Putamen (tissue), 1 donor: ENCODE data around the gene EPG5.
"Not testable (repeated sequence)": the region's sequence is repeated elsewhere in the genome, so short reads cannot be mapped to it uniquely, and the experiment has no call there.

Experiments used
- DNase-seq: peaks from one replicate; pipeline ENCODE4 v3.0.0-alpha.2; 2016; ENCODE audit warnings: low spot score

Gene EPG5

DNA sequence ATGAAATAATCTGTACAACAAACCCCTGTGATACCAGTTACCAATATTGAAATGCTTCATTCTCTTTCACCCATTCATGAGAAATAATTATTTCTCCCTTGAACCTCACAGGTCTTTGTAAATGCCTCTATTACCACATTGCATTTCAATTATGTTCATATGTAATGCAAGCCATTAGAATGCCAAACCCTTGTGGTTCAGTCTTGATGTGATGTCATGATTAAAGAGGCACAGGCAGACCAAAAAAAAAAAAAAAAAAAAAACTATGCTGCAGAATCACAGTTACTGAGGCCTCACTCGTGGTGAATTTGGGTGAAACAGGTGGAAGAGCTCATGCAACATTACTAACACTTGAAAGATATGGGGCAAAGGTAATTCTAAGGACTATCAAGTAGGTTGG is 9.4 kb upstream of the EPG5 start:
- DNase-seq, result no peak

DNA sequence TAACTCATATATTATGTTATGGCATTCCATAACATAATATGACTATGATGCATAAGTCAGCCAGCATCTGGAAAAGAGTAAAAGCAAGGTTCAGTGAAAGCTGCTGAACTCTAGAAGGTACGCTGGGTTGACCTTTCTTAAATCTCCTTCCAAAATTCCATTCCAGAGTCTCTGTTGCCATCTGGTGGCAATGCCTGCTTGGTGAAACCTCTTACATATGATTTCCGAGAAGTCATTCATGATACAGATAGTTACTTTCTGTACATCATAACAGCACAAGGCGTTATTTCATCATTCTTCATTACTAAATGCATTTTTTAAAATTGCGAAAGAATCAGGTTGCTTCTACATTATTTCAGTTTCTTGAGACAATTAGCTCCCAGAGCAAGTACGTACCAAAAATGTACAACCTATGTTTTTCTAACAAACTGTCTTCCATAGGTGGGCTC is 7.0 kb upstream of the EPG5 start:
- DNase-seq, result peak; percentile 47

DNA sequence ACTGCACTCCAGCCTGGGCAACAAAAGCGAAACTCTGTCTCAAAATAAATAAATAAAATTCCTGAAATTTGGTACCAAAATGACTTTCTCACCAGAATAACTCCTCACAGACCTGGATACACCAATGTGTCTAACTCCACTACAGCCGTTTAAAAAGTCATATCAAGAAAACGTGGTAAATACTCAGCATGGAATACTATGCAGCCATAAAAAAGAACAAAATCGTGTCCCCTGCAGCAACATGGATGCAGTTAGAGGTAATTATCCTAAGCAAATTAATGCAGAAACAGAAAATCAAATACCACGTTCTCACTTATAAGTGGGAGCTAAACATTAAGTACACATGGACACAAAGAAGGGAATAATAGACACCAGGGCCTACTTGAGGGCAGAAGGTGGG is 2.2 kb downstream of the EPG5 start:
- not testable (repeated sequence) for DNase-seq

DNA sequence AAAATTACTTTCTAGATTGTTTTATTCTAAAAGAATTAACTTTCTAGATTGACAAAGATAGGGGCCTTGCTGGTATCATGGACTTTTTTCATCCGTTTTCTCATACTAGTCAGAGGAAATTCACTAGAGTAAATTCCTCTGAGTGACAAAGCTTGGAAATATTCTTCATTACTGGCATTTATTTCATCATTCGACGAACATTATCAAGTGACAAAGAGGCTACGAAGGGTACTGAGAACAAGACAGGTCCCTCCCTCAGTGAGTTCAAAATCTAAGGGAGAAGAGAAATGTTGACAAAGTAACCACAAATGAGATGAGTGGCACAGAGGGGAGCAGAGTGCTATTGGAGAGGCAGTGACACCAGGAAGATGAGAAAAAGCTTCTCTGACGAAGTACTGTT is 4.3 kb downstream of the EPG5 start:
- no peak for DNase-seq

DNA sequence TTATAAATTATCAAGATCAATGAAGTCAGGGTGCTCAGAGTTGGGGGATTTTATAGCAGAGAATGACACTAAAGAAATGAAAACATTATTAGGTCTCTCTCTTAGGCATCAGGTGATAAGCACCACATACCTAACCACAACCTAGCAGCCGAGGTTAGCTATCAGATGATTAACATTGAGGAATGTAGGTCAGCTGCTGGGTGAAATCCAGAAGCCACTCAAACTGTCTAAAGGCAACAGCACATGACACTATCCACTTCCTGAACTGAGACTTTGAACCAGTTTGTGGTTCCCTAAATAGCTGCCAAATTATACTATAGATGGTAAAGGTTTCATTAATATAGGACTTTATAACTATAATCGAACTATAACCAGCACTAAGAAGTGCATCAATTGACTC is 4.7 kb downstream of the EPG5 start:
- no peak for DNase-seq

DNA sequence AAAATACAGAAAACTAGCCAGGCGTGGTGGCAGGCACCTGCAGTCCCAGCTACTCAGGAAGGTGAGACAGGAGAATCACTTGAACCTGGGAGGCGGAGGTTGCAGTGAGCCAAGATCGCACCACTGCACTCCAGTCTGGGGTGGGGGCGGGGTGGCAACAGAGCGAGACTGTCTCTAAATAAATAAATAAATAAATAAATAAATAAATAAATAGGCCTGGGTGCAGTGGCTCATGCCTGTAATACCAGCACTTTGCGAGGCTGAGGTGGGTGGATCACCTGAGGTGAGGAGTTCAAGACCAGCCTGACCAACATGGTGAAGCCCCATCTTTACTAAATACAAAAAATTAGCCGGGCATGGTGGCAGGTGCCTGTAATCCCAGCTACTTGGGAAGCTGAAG is 7.6 kb downstream of the EPG5 start:
- DNase-seq, result not testable (repeated sequence)

DNA sequence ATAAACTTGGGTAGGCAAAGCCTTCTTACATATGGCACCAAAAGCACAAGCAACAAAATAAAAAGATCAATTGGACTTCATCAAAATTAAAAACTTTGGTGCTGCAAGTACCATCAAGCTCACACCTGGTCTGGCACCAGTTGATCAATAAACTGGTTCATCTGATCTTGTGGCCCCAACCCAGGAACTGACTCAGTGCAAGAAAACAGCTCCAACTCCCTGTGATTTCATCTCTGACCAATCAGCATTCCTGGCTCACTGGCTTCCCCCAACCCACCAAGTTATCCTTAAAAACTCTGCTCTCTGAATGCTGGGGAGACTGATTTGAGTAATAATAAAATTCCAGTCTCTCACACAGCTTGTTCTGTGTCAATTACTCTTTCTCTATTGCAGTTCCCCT is 8.4 kb downstream of the EPG5 start:
- DNase-seq, result no peak

DNA sequence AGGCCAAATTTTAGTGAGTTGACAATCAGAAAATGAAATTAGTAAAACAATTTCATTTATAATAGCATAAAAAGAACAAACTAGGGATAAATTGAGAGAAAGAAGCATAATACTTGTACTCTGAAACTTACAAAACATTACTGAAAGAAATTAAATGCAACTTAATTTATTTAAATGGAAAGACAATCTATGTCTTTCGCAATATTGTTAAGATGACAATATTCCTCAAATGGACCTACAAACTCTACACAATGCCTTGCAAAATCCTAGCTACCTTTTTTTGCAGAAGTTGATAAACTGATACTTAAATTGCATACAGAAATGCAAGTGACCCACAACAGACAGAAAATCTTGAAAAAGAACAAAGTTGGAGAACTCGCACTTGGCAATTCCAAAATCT is 9.1 kb downstream of the EPG5 start:
- no peak for DNase-seq

DNA sequence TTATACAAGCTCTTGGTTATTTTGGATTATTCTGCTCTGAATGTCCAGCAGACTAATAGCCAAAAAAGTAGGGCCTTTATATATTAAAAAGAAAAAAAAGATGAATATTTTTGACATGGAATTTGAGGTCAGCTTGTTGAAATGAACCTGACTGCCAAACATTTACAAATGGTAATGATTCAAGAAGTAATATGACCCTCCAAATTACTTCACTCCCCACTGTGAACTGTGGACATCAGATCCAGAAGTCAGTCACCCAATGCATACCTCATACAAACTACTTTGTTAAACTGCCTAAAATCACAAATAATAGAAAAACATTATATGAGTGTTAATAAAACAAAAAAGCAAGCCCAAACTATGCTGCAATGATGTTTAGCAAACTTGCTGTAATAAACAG is 10.0 kb downstream of the EPG5 start:
- no peak for DNase-seq

DNA sequence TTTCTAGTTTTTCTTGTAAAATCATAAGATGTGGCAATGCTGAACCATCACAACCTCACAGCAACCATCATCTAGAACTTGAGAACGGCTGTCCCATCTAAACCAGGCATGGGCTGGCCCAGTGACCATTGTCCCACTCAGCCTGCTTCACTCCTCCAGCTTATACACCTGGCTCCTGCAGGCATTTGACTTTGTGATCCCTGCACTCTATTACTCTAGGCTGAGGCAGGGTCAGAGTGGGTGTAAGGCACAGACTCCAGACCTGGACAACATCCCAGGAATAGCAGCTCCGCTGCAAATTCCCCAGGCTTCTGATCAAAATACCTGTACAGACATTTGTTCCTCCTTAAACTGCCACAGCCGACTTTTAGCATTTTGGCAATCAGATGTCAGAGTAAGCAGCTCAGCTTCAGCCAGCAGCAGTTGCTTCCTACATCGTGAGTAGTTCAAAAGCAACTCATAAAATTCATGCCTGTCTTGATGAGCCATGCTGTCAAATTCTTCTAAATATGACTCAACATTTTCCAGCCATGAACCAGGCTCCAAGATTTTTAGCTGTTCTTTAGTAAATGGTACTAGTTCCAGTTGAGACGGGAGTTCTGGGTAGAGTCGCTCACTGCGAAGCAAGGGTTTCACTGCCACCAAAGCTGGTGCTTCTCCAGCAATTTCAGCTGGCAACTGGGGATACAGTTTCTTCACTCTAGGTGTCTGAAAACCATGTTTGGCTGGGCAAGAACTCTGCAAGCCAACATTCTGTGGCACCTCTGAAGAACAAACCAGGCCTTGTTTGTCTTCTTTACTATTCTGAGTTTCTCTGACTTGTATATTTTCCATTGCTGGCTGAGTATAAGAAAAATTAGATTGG is 12.8 kb downstream of the EPG5 start:
- DNase-seq, result peak; percentile 70

DNA sequence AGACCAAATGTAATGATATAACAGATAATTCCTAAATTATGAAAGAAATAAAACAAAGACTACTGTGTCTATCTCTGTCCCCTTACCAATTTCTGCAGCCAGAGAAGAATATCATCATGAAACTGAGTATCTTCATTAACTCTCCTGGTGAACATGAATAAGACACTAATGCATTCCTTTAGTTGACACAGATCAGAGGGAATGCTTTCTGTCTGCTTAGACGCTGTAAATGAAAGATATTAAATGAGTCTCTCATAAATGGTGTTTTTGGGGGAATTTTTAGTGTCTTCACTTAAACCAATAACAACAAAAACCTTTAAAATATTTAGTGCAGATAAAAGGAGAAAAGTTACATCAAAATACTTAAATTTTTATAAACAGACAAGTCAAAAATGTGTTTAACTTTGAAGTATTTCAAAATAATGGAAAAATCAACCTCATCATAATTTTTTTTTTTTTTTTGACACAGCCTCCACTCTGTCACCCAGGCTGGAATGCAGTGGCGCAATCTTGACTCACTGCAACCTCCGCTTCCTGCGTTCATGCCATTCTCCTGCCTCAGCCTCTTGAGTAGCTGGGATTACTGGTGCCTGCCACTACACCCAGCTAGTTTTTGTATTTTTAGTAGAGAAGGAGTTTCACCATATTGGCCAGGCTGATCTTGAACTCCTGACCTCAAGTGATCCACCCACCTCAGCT is 16.0 kb downstream of the EPG5 start:
- no peak for DNase-seq

DNA sequence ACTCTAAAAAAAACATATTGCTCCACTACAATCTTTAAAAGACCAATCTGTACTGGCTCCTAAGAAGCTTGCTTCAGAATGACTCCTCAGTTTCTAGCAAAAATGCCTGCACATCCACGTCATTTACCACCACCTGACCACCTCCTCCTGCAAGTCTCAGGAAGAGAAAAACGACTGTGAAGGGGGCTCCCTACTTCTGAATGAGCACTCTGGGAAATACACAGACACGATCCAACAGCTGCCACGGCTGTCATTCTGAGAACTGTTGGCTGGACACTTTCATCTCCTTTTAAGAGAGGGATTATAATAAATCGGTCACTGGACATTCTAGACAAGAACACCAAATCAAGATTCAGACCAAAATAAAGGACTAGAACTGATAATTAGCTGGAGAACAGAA is 21.5 kb downstream of the EPG5 start:
- DNase-seq, result no peak

DNA sequence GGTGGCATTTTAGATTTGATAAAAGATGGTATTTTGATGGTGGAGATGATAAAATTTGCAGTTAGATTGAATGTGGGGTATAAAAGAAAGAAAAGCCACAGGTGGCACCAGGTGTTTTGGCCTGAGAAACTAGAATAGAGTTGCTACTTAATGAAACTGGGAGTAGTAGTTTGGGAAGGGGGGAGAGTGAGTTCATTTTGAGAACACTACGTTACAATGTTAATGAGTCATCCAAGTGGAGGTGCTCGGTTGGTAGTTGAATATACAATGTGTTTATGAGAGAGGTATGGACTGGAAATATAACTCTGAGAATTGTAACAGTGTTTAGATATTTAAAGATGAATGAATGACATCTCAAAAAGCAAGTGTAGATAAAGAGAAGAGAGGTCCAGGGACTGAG is 26.4 kb downstream of the EPG5 start:
- DNase-seq, result no peak

DNA sequence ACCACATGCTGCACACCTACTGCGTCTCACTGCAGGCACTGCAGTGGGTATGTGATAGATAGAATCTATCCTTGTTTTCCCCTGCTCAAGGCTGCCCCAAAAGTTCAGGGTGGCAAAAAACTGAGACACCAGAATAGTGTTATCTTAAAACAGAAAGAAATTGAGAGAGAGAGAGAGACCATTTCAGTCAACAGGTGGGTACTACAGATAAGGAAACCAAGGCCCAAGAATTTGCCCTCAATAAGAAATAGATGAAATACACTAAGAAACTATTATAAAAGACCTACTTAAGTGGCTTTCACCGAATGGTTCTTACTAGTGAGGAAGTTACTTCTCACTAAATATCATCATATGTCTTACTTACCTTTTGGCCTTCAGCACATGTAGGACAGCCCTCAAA is 27.9 kb downstream of the EPG5 start:
- DNase-seq, result no peak

DNA sequence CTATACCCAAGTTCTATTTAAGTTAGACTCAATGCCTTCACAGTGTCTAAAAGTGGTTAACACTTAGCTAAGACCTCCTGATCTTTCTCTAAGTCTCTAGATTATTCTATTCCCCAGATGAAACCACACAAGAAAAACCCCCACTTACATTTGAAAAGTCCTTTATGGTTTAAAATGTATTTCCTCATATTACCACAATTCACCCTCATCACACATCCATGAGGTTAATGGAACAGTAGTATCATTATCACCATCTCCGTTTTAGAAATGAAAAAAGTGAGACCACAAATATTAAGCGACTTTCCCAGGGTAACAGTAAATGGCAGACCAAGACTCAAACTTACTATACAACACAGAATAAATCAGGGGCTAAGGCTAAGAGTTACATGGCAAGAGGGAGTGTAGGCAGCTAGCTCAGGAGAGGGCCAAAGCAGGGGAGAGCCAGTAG is 28.6 kb downstream of the EPG5 start:
- no peak for DNase-seq

DNA sequence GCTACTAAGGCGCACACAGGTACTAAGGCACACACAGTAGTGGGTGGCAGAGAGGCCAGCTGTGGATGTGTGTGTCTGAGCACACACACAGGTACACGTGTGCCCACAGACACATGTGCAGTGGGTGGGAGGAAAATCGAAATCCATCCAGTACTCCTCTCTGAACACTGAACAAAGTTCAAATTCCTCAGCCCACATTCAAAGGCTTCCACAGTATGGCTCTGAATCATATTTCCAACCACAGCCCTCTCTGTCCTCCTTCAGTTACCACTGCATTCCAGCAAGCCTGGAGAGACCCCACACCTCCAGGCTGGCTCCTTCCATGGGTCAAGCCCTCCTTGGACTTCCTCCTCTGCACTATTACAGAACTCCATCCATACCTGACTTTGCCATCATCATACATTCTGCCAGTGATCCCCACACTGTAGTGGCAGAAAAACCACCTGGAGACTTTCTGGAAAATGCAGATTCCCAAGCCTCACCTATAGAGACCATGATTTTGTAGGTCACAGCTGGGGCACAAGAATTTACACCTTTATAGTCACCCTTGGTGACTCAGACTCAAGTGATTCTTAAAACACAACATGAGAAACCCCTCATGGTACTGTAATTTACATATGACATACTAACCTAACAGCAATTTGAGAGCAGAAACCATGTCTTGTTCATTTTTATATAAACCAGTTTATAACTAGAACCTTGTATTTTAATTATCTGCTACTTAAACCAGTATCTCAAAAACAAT is 31.4 kb downstream of the EPG5 start:
- no peak for DNase-seq

DNA sequence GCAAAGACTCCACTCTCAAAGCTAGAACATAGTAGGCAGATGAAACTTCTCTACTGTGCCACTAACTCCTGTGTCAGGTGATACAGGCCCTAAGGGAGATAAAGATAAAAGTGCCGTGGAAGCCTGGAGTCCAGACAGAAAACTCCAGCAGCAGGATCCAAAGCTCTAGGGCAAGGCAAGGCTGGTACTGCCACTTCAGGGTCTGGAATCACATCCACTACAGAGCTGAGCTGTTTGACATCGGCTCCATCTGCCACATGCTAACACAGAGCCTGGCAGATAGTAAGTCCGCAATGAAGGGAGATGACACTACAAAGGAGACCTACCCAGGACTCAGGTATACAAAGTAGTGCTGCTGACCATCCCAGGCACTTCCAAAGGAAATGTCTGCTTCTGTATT is 34.4 kb downstream of the EPG5 start:
- DNase-seq, result no peak

DNA sequence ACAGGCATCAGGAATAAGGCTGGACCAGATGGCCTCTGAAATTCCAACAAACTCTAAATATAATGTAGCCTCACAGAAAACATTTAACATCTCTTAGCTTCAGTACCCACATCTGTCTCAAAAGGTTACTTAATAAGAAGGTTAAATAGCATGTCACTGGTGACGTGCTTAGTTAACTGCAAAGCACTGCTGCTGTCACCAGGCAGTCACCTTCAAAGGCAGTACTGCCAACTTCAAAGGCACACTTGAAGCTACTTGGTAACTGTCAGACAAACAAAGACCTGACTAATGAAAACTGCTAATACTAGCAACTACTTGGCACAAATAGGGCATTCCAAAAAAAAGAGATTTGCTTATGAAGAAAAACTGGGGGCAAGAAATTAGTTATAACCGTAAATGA is 36.2 kb downstream of the EPG5 start:
- no peak for DNase-seq

DNA sequence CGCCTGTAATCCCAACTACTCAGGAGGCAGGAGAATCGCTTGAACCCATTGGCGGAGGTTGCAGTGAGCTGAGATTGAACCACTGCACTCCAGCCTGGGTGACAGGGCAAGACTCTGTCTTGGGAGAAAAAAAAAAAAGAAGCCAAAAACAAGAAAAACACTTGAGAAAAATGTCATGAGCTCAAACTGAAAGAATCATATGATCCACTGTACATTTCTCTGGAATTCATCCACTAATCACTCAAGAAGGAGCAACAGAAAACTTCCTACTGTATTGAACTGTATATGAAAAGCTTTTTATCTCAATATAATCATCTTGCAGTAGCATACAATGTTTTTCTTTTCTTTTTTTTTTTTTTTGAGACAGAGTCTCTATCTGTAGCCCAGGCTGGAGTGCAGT is 40.4 kb downstream of the EPG5 start:
- DNase-seq, result no peak

DNA sequence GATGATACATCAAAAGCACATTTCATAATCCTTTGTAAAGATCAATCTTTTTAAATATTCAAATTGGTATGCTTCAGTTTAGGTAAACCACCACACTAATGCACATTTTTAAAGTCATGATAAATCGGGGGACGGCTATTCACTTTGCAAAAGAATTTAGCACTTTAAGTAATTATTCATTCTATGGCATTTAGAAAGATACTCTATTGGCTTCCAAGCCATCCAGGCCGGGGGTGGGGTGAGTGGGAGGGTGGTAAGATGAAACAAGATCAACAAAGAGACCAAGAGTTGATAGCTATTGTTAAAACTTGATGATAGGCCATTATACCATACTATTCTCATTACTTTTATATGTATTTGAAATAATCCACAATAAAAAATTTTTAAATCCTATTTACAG is 41.0 kb downstream of the EPG5 start:
- DNase-seq, result no peak

DNA sequence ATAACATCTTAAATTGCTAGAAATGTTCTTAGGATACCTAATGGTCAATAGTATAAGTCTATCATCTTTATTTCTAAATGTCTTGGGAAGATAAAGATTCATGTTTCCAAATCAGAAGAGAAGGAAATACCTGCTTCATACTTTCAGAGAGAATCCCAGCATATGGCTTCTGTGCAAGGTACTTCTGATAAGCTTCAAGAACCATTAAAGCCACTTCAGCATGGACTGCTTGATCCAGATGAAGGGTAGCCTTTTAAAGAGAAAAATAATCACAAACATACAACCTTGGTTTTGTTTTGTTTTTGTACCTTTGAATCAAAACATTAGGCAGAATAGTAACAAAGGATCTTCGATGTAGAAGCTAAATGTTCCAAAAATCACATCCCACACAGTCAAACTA is 44.0 kb downstream of the EPG5 start:
- no peak for DNase-seq

DNA sequence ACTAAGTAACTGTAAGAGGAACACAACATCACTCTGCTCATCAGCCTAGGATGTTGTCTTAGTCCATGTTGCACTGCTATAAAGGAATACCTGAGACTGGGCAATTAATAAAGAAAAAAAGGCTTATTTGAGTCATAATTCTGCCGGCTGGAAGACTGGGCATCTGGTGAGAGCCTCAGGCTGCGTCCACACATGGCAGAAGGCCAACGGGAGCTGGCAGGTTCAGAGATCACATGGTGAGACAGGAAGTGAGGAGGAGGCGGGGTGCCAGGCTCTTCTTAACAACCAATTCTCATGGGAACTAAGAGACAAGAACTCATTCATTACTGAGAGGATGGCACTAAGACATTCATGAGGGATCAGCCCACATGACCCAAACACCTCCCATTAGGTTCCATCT is 46.8 kb downstream of the EPG5 start:
- peak; percentile 27 for DNase-seq

DNA sequence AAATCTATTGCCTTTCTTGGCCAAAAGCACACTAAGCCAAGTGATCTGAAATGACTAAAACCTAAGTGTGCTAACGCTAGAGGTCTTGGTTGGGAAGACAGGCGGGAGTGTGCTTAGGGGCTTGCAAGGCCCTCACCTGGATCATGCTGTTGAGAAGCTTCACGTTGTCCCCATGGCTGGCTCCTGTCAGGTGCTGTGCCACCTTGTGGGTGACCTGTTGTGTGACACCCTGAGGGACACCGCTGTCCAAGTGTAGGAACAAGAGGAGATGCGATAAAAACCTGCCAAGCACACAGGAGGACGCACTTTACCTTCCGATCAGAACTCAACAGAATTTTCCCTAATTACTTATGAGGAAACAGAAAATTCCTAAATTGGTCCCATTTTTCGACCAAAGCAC is 50.8 kb downstream of the EPG5 start:
- no peak for DNase-seq
